Measurements from ENCODE around the gene RCN2.

The RCN2 gene

DNA sequence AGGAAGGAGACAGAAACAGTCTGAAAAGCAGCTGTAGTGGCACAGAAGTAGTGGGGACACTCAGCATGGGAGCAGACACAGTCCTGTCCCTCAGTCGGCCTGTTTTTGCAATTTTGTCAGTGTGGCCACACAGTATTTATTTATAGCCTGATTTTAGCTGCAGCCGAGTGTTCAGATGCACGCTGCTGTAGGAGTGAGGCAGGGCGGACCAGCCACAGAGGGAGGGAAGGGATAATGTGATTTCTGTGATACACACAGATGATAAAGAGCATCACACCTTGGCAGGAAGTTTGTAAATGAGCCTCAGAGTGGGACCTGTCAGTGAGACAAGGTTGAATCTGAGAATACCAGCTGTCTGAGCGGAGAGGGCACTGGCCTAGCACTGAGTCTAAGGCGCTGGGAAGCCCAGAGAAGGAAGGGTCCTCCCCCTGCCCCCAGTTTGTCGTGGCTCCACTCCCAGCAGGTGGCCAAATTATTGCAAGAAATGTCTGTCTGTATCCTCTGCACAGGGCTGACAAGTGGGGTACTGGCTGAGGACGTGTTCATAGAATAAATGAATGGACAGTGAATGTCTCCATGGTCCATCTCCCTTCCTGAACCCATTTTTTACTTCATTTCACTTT, 67.2 kb downstream of the RCN2 start:
- H3K4me3 Mint-ChIP-seq, result no peak overlapping the region
- H3K27me3 Mint-ChIP-seq (ENCODE audit: low read depth, poor library complexity), result peaks cover 14% of the 10 kb centered on the region
- no peaks in the 10 kb centered on the region for H3K9me3 Mint-ChIP-seq
- H3K27ac Mint-ChIP-seq, result no peak overlapping the region
- H3K4me1 Mint-ChIP-seq, result peaks cover 11% of the 10 kb centered on the region
- H3K36me3 Mint-ChIP-seq (ENCODE audit: low read depth), result no peaks in the 10 kb centered on the region
- no peak for DNase-seq
- TF ChIP-seq, protein P1, sequence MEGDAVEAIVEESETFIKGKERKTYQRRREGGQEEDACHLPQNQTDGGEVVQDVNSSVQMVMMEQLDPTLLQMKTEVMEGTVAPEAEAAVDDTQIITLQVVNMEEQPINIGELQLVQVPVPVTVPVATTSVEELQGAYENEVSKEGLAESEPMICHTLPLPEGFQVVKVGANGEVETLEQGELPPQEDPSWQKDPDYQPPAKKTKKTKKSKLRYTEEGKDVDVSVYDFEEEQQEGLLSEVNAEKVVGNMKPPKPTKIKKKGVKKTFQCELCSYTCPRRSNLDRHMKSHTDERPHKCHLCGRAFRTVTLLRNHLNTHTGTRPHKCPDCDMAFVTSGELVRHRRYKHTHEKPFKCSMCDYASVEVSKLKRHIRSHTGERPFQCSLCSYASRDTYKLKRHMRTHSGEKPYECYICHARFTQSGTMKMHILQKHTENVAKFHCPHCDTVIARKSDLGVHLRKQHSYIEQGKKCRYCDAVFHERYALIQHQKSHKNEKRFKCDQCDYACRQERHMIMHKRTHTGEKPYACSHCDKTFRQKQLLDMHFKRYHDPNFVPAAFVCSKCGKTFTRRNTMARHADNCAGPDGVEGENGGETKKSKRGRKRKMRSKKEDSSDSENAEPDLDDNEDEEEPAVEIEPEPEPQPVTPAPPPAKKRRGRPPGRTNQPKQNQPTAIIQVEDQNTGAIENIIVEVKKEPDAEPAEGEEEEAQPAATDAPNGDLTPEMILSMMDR (IDR thresholded peaks at IDR 0.05), result no peak

DNA sequence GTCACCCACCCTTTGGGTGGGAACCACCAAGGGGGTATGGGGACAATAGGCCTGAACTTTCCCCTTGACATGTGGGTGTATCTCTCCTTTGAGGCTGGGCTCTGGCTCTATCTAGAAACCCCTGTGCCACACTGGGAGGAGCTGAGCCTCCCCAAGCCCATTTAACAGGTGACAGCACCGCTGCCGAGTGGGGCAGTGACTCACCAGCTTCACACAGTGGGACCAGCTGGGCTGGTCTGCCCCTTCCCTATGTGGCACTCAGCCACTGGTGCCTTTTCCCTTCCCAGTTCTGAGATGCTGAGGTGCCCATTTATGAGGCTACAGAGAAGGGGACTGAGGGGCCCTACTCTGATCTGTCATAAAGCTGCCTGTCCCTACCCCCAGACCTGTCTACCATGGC, 68.4 kb downstream of the RCN2 start:
- no peak overlapping the region for H3K4me3 Mint-ChIP-seq
- H3K9me3 Mint-ChIP-seq, result peaks cover 4% of the 10 kb centered on the region
- DNase-seq, result no peak
- H3K36me3 Mint-ChIP-seq (ENCODE audit: low read depth), result no peaks in the 10 kb centered on the region
- TF ChIP-seq, protein P1 (IDR thresholded peaks at IDR 0.05), result no peak
- peaks cover 11% of the 10 kb centered on the region for H3K4me1 Mint-ChIP-seq
- peaks cover 12% of the 10 kb centered on the region for H3K27me3 Mint-ChIP-seq (ENCODE audit: low read depth, poor library complexity)
- no peak overlapping the region for H3K27ac Mint-ChIP-seq

DNA sequence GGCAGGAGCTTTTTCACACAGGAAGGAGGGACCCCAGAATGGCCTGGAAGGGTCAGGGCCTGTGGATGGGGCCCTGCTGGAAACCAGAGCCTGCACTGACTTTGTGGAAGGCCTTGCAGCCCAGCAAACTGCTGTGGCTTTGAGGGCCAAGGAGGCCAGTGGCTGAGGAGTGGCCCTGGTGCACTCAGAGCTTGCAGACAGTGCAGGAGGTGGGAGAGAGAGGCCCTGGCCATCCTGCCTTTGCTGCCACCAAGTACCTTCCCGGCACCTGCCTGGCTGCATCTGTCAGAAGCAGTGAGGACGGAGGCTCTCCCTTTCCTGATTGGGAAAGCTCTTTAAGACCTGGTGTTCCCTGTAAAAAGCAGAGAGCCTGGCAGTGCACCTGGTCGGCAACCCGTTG, 69.8 kb downstream of the RCN2 start:
- peaks cover 12% of the 10 kb centered on the region for H3K27me3 Mint-ChIP-seq (ENCODE audit: low read depth, poor library complexity)
- H3K4me3 Mint-ChIP-seq, result no peak overlapping the region
- DNase-seq, result no peak
- peaks cover 4% of the 10 kb centered on the region for H3K9me3 Mint-ChIP-seq
- H3K27ac Mint-ChIP-seq, result no peak overlapping the region
- TF ChIP-seq, protein P1 (IDR thresholded peaks at IDR 0.05), result no peak
- peaks cover 11% of the 10 kb centered on the region for H3K4me1 Mint-ChIP-seq
- no peaks in the 10 kb centered on the region for H3K36me3 Mint-ChIP-seq (ENCODE audit: low read depth)

DNA sequence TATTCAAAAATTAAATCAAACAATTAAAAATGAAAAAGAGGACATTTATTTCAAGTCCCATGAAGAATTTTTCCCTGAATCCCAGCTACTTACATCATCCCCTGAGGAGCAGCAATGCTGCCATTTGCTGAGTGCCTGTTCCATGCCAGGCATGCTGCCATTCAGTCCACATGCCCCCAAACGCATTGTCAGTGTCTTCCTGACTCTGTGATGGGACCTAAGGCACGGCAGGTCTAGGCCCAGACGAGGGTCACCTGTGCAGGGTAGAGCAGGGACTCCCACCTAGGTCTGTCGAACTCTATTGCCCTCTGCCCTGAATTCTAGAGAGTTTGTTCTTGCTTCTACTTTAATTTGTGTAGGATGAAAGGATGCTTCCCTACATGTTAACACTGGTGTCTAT, 70.4 kb downstream of the RCN2 start:
- peaks cover 12% of the 10 kb centered on the region for H3K27me3 Mint-ChIP-seq (ENCODE audit: low read depth, poor library complexity)
- TF ChIP-seq, protein P1 (IDR thresholded peaks at IDR 0.05), result no peak
- H3K4me3 Mint-ChIP-seq, result no peak overlapping the region
- no peaks in the 10 kb centered on the region for H3K36me3 Mint-ChIP-seq (ENCODE audit: low read depth)
- no peak for DNase-seq
- peaks cover 4% of the 10 kb centered on the region for H3K9me3 Mint-ChIP-seq
- no peak overlapping the region for H3K27ac Mint-ChIP-seq
- H3K4me1 Mint-ChIP-seq, result peaks cover 11% of the 10 kb centered on the region

DNA sequence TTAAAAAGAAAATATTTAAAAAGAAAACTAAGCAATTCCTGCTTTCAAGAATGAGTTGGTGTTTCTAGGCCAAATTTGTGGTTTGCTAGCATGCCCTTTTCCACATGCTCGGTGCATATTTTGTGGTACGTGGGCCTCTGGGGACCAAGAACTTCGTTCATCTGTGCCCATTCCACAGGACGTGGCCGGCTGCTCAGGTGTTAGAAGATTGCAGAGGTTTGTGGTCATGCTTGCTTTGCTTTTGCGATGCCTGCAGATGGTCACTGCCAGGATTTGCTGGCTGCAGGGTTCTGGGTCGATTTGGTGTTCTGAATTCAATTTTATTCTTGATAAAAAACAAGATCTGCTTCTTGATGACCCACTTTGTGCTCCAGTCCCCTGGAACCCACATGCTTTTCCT, 70.9 kb downstream of the RCN2 start:
- Mint-ChIP-seq H3K4me1 (peaks cover 11% of the 10 kb centered on the region), H3K9me3 (peaks cover 4% of the 10 kb centered on the region), H3K27me3 (ENCODE audit: low read depth, poor library complexity) (peaks cover 8% of the 10 kb centered on the region), H3K36me3 (ENCODE audit: low read depth) (no peaks in the 10 kb centered on the region), H3K27ac (no peak overlapping the region), H3K4me3 (no peak overlapping the region)
- no peak for DNase-seq
- TF ChIP-seq, protein P1 (IDR thresholded peaks at IDR 0.05), result no peak

All from nephron progenitor cell (in vitro differentiated cells).